ENCODE measurements around the gene SYP. TPM values are rescaled to one million over a fixed set of nuclear protein-coding genes. Genes with fewer than 3 reads are reported as not detected.

The SYP gene
- total RNA-seq, 2 donors from 2014 or later = 0.84 to 1.7 TPM

DNA sequence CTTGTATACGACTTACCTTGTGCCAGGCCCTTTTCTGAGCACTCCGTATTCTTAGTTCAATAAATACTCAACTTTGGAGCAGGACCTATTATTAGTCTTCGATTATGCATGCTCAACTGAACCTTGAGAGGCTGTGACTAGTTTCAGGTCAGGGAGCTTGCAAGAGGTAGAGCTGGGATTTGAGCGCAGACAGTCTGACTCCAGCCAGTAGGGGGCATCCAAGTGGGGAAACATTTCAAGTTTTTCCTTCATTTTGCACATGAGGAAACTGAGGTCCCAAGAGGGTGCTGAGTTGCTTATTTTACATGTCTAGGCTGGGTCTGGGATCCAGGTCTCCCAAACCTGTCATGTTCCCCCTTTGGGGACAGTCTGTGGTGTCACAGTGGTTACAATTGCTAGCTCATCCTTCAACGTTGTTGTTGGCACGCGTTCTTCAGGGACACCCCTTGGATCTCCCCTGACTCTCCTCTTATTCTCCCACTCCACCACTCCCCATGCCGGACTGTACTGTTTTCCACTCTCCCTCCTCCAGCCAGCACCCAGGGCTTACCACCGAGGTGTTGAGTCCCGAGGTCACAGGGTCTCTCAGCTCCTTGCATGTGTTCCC lies 7.2 kb downstream of the SYP start:
- no peaks in the 10 kb centered on the region for H3K36me3 Mint-ChIP-seq
- H3K27me3 Mint-ChIP-seq = peaks cover under 1 to 2% of the 10 kb centered on the region in 2 donors
- H3K27ac Mint-ChIP-seq = peak overlapping the region in 1 of 2 donors; percentile 36
- no peaks in the 10 kb centered on the region for H3K9me3 Mint-ChIP-seq
- peaks cover 14 to 26% of the 10 kb centered on the region in 2 donors for H3K4me1 Mint-ChIP-seq (ENCODE audit: low read depth in 2 of 2)
- H3K4me3 Mint-ChIP-seq = peak overlapping the region; percentile 44
- ATAC-seq (no peak), DNase-seq (ENCODE audit: low spot score) (no peak)

DNA sequence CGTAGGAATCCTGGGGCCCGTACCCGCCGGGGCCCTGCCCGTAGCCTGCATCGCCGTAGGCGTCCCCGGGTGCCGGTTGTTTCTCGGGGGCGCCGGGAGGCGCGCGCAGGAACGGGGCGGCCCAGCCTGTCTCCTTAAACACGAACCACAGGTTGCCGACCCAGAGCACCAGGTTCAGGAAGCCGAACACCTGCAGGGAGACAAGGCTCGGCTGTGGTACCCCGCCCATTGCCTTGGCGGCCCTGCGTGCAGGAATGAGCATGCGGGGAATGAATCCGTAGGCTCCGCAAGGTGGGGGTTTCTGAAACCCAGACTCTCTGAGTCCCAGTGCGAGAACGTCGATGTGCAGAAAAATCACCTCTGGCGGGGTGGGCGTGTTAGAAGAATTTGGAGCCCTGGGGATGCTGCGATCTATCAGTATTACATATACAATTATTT lies 8.4 kb downstream of the SYP start:
- H3K9me3 Mint-ChIP-seq = no peaks in the 10 kb centered on the region
- ATAC-seq = peak in 1 of 2 donors; percentile 18
- peak overlapping the region; percentile 86 to 90 for H3K27ac Mint-ChIP-seq
- no peaks in the 10 kb centered on the region for H3K36me3 Mint-ChIP-seq
- H3K27me3 Mint-ChIP-seq = no peaks in the 10 kb centered on the region
- DNase-seq (ENCODE audit: low spot score) = no peak
- H3K4me3 Mint-ChIP-seq = peak overlapping the region; percentile 97
- H3K4me1 Mint-ChIP-seq (ENCODE audit: low read depth in 2 of 2) = peaks cover 14 to 24% of the 10 kb centered on the region in 2 donors

- no peaks in the 10 kb centered on the region for H3K9me3 Mint-ChIP-seq
These were observed 9.0 kb downstream of the SYP start for GRCh38 chrX:49190821-49191573.

DNA sequence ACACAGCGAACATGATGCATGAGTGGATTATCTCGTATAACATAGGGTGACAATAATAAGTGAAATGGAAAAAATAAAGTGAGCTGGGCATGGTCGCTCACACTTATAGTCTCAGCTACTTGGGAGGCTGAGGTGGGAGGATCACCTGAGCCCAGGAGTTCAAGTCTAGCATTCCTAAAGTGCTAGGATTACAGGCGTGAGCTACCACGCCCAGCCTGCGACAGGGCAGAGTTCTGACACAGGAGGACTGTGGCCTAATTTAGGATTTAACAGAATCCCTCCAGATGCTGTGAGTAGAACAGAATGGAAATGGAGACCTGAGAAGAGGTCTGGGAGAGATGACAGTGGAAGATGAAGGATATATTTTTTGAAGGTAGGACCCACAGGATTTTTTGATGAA lies 10.4 kb downstream of the SYP start:
- H3K9me3 Mint-ChIP-seq = no peaks in the 10 kb centered on the region
- DNase-seq (ENCODE audit: low spot score) (no peak), ATAC-seq (no peak)
- H3K27ac Mint-ChIP-seq = peak overlapping the region in 1 of 2 donors; percentile 90
- no peaks in the 10 kb centered on the region for H3K36me3 Mint-ChIP-seq
- peaks cover 22 to 29% of the 10 kb centered on the region in 2 donors for H3K4me1 Mint-ChIP-seq (ENCODE audit: low read depth in 2 of 2)
- H3K4me3 Mint-ChIP-seq = peak overlapping the region; percentile 97
- H3K27me3 Mint-ChIP-seq = no peaks in the 10 kb centered on the region

More at GRCh38 chrX:49190821-49191573, 9.0 kb downstream of the SYP start:
- H3K27ac Mint-ChIP-seq = peak overlapping the region; percentile 86 to 90
- peak; percentile 93 for DNase-seq (ENCODE audit: low spot score)
- H3K36me3 Mint-ChIP-seq = no peaks in the 10 kb centered on the region
- H3K4me3 Mint-ChIP-seq = peak overlapping the region; percentile 97
- H3K27me3 Mint-ChIP-seq = no peaks in the 10 kb centered on the region
- peak; percentile 94 to 95 for ATAC-seq
- H3K4me1 Mint-ChIP-seq (ENCODE audit: low read depth in 2 of 2) = peaks cover 16 to 24% of the 10 kb centered on the region in 2 donors

DNA sequence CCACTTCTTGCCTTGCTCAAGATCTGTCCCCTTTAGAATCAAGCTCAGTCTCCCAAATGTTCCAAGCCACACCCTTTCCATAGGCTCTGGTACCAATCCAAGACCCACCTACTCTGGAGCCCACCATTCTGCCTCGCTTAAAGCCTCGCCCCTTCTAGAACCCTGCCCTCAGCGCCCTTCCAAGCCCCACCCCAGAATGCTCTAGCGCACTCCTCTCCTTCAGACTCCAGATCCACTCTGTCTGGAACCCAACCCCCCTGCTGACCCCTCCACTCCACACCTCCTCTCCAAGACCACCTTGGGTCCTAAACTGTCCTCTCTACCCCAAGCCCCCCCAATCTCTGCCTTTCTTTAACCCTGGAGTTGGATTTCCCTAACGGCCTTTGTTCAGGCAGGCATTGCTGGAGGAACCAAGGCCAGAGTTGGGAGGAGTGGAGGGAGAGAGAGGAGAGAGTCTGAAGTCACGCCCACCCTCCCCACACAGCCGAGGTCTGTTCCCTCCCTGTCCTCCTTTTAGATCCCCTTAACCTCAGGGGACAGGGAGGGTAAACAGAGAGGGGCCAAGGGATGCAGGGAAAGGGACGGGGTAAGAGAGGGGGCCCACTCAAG lies 11.4 kb downstream of the SYP start:
- Mint-ChIP-seq H3K27ac (no peak overlapping the region), H3K27me3 (no peaks in the 10 kb centered on the region)

GRCh38 chrX:49187526-49187925 lies 12.5 kb downstream of the SYP start:
- Mint-ChIP-seq H3K27ac (no peak overlapping the region), H3K27me3 (no peaks in the 10 kb centered on the region), H3K4me1 (ENCODE audit: low read depth in 2 of 2) (peaks cover 18 to 20% of the 10 kb centered on the region in 2 donors), H3K9me3 (no peaks in the 10 kb centered on the region), H3K4me3 (no peak overlapping the region), H3K36me3 (peaks cover under 1% of the 10 kb centered on the region)
- no peak for ATAC-seq
- no peak for DNase-seq (ENCODE audit: low spot score)

More for the DNA sequence above, 11.4 kb downstream of the SYP start:
- no peaks in the 10 kb centered on the region for H3K36me3 Mint-ChIP-seq
- H3K4me3 Mint-ChIP-seq = no peak overlapping the region
- DNase-seq (ENCODE audit: low spot score) (no peak), ATAC-seq (no peak)
- no peaks in the 10 kb centered on the region for H3K9me3 Mint-ChIP-seq
- H3K4me1 Mint-ChIP-seq (ENCODE audit: low read depth in 2 of 2) = peaks cover 19 to 25% of the 10 kb centered on the region in 2 donors

DNA sequence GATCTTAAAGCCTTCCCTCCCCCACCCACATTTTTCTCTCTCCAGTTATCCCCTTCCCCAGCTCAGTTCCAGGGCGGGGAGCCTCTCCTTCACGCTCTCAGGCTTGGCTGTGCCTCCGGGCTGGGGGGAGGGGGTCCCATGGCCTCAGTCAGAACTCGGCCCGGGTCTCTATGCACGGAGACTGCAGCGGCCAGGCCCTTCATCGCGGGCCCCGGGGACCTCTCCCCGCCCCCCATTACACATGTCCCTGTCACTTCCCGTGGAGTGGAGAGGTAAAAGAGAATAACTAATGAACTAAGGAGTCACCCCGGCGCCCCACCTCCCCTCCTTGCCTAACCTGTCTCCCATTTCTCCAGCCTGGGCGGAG lies 13.0 kb downstream of the SYP start:
- H3K27me3 Mint-ChIP-seq = no peaks in the 10 kb centered on the region
- H3K9me3 Mint-ChIP-seq = no peaks in the 10 kb centered on the region
- no peak overlapping the region for H3K4me3 Mint-ChIP-seq
- peaks cover 5% of the 10 kb centered on the region for H3K36me3 Mint-ChIP-seq
- no peak overlapping the region for H3K27ac Mint-ChIP-seq
- peaks cover 20 to 21% of the 10 kb centered on the region in 2 donors for H3K4me1 Mint-ChIP-seq (ENCODE audit: low read depth in 2 of 2)
- DNase-seq (ENCODE audit: low spot score) (no peak), ATAC-seq (no peak)

DNA sequence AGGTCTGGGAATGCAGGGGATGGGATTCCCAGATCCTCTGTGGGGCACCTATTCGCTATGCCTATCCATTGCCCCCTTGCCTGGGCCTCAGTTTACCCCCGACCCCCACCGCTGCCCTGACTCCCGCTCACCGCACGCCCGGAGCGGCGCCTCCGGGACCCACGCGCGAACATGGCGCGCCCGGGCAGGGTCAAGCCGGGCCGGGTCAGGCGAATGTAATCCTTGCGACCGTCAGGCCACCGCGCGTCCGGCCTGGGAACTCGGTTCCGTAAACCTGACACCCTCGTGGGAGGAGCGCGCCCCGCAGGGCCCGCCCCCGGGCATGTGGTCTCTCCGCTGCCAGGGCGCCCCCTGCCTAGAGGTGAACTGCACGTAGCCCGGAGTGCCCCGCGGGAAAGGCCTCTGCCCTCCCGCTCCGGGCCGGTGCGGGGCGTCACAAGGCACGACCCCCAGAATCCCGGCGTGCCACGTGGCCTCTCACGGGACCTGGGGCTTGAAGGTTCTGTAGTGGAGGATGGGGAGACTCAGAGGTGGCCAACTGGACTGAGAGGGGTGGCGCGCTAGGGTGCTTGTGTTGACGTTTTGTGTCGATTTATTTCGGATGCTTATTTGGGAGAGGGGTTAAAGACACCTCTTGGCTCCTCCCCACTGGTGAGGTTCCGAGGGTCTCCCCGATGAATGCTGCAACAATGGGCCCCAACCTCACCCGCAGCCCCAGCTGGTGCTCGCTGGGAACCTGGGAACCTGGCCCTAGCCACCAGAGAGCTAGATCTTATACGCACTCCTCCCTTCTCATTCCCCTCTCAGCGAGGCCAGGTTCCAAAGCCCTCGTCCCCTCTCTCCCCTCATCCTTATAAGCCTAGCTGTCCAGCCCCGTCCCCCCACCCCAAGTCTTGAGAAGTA lies 13.6 kb downstream of the SYP start, which contains the start of gene PRICKLE3:
PRICKLE3 (minus strand) TSS at position 249 of the 903 bp plus-strand sequence; CDS start at position 173, 76 bp downstream.
- ATAC-seq (peak; percentile 51 to 52), DNase-seq (ENCODE audit: low spot score) (peak; percentile 88)
- H3K4me3 Mint-ChIP-seq = peak within 1 kb of the TSS; percentile 80
- H3K4me1 Mint-ChIP-seq (ENCODE audit: low read depth in 2 of 2) = peaks cover 20 to 21% of the 10 kb centered on the region in 2 donors
- H3K9me3 Mint-ChIP-seq = no peaks in the 10 kb centered on the region
- no peaks in the 10 kb centered on the region for H3K27me3 Mint-ChIP-seq
- H3K36me3 Mint-ChIP-seq = peaks cover 5% of the 10 kb centered on the region
- peak within 1 kb of the TSS in 1 of 2 donors; percentile 56 for H3K27ac Mint-ChIP-seq

DNA sequence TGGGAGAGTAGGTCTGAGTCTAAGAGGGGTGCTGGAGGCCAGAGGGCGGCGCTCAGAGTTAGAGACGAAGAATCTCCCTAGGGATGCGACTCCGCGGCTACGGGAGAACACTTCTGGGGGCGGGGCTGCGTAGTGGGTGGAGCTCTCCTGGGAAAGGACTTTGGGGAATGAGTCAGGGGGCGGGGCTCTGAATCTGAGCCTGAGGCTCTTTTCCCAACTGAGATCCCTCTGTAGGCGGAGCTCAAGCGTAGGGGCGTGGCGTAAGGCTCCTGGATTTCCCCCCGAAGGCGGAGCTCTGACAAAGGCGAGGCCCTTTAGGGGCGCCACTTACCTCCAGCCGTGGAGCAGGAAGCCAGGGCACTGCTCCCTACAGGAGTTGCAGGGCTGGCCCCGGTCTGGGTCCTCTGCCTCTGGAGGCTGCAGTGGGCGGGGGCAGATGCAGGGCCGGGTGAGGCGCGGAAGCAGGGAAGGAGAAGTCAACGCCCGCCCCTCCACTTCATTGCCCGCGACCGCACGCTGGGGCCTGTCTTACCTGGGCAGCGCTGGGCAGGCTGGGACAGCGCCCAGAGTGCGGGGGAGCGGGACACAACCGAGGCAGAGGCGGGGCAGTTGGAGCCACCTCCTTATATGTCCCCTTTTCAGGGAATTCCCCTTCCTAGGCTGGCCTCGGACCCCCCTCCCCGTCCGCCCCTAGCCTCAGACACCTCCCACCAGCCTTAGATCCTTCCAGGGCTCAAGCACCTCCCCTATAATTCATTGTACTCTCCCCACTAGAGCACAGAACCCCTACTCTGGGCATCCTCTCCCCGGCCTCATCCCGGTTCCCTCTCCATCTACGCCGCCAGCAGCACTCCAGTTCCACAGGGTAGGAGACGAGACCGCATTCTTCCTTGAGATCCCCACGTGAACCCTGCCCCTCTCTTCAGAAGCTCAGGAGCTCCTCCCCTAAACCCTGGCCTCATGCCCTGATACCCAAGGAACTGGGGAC lies 15.4 kb downstream of the SYP start:
- ATAC-seq (peak in 1 of 2 donors; percentile 46), DNase-seq (ENCODE audit: low spot score) (no peak)
- Mint-ChIP-seq H3K4me3 (peak overlapping the region; percentile 80), H3K36me3 (peaks cover 11% of the 10 kb centered on the region), H3K27me3 (no peaks in the 10 kb centered on the region), H3K4me1 (ENCODE audit: low read depth in 2 of 2) (peaks cover 8 to 20% of the 10 kb centered on the region in 2 donors), H3K27ac (peak overlapping the region; percentile 39 to 56), H3K9me3 (no peaks in the 10 kb centered on the region)

GRCh38 chrX:49183701-49184281 lies 16.2 kb downstream of the SYP start:
- H3K27ac Mint-ChIP-seq = peak overlapping the region in 1 of 2 donors; percentile 39
- peaks cover 11% of the 10 kb centered on the region for H3K36me3 Mint-ChIP-seq
- ATAC-seq = no peak
- H3K27me3 Mint-ChIP-seq = no peaks in the 10 kb centered on the region
- DNase-seq (ENCODE audit: low spot score) = no peak
- H3K4me1 Mint-ChIP-seq (ENCODE audit: low read depth in 2 of 2) = peaks cover 5 to 22% of the 10 kb centered on the region in 2 donors
- H3K9me3 Mint-ChIP-seq = no peaks in the 10 kb centered on the region
- H3K4me3 Mint-ChIP-seq = peak overlapping the region; percentile 80

- peaks cover 0 to 25% of the 10 kb centered on the region in 2 donors for H3K4me1 Mint-ChIP-seq (ENCODE audit: low read depth in 2 of 2)
- no peaks in the 10 kb centered on the region for H3K27me3 Mint-ChIP-seq
- H3K9me3 Mint-ChIP-seq = no peaks in the 10 kb centered on the region
- no peak for DNase-seq (ENCODE audit: low spot score)
- H3K27ac Mint-ChIP-seq = no peak overlapping the region
- H3K4me3 Mint-ChIP-seq = no peak overlapping the region
- ATAC-seq = no peak
- peaks cover 11% of the 10 kb centered on the region for H3K36me3 Mint-ChIP-seq
These were observed 20.6 kb downstream of the SYP start for GRCh38 chrX:49179358-49179757.

- Mint-ChIP-seq H3K4me3 (no peak overlapping the region), H3K4me1 (ENCODE audit: low read depth in 2 of 2) (peaks cover 0 to 25% of the 10 kb centered on the region in 2 donors), H3K9me3 (no peaks in the 10 kb centered on the region), H3K27me3 (no peaks in the 10 kb centered on the region), H3K36me3 (peaks cover 11% of the 10 kb centered on the region), H3K27ac (no peak overlapping the region)
- ATAC-seq (peak in 1 of 2 donors; percentile 26), DNase-seq (ENCODE audit: low spot score) (no peak)
These were observed 21.5 kb downstream of the SYP start for GRCh38 chrX:49178537-49178936.
